GM12878 (cell line): Measurements from ENCODE around the gene IPO11. TPM values are rescaled to one million over a fixed set of nuclear protein-coding genes. Genes with fewer than 3 reads are reported as not detected.

Source experiments
- ATAC-seq: fragments of 200-7000 bp; cut with Tn5 transposase; 3 replicates; pipeline ENCODE4 v1.9.1; 2020; ENCODE audit warnings: mild to moderate bottlenecking, moderate library complexity
- BruUV-seq: library from RNA; stranded (reverse); fragments of 400-500 nt; replicated peaks from 2 replicates; lab custom pipeline; 2021; lab: Mats Ljungman, UMichigan
- CTCF ChIA-PET: fragments of 300-600 bp; sonication (Branson Sonifier 250); formaldehyde crosslinking; extraction: SDS; loops from one replicate; lab custom pipeline; 2021; ENCODE audit warnings: inconsistent platforms; lab: Yijun Ruan, JAX
- POLR2A ChIA-PET: fragments of 350-600 bp; formaldehyde crosslinking; extraction: SDS; loops from one replicate; lab custom pipeline; 2021; ENCODE audit warnings: inconsistent platforms; lab: Charles Lee
- RAD21 ChIA-PET: fragments of 300-600 bp; sonication (Branson Sonifier 250); formaldehyde crosslinking; loops from one replicate; lab custom pipeline; 2023; ENCODE audit warnings: antibody characterized with exemption; ENCODE audit not compliant: unreplicated experiment; lab: Charles Lee
- SMC1A ChIA-PET: fragments of 300-600 bp; sonication (Branson Sonifier 250); formaldehyde crosslinking; loops from one replicate; lab custom pipeline; 2023; ENCODE audit not compliant: unreplicated experiment, uncharacterized antibody; lab: Charles Lee
- DNase-seq: peaks from one replicate; pipeline ENCODE4 v3.0.0-alpha.2; 2011; ENCODE audit warnings: low read depth, low spot score
- FAIRE-seq: peaks from 3 replicates; lab custom pipeline; 2011; peaks lifted over from hg19 to GRCh38; lab: Jason Lieb, UNC
- H2AFZ ChIP-seq: 2 replicates; pipeline ENCODE4 v1.6.0; 2011; ENCODE audit warnings: low read depth, low read length, control low read depth; ENCODE audit not compliant: control insufficient read depth
- H3K27ac ChIP-seq: 2 replicates; pipeline ENCODE4 v1.5.1; 2011; ENCODE audit warnings: control low read depth; ENCODE audit not compliant: control insufficient read depth, insufficient read depth
- H3K27me3 ChIP-seq, 2 experiments: replicated peaks in 1 of 2; 2 replicates each; pipeline versions ENCODE4 v1.6.0 to v1.6.1; 2011; ENCODE audit warnings: low read length in 1 of 2; ENCODE audit not compliant: control insufficient read depth in 2 of 2, insufficient read depth in 2 of 2
- H3K36me3 ChIP-seq, 2 experiments: 2 replicates each; pipeline ENCODE4 v1.5.1; 2011; ENCODE audit warnings: low read length in 1 of 2; ENCODE audit not compliant: control insufficient read depth in 2 of 2, insufficient read depth in 2 of 2
- H3K4me1 ChIP-seq: 2 replicates; pipeline ENCODE4 v1.6.1; 2011; ENCODE audit warnings: mild to moderate bottlenecking, low read length, moderate library complexity, mixed read lengths; ENCODE audit not compliant: control insufficient read depth, insufficient read depth
- H3K4me2 ChIP-seq: 2 replicates; pipeline ENCODE4 v1.6.0; 2011; ENCODE audit warnings: control low read depth; ENCODE audit not compliant: control insufficient read depth, insufficient read depth
- H3K4me3 ChIP-seq: fragments of 200-600 bp; sonication (generic); 2 replicates; pipeline ENCODE4 v1.5.1; 2016
- H3K79me2 ChIP-seq: 2 replicates; pipeline ENCODE4 v1.6.0; 2011; ENCODE audit warnings: low read length; ENCODE audit not compliant: control insufficient read depth, insufficient read depth
- H3K9ac ChIP-seq: 2 replicates; pipeline ENCODE4 v1.8.0; 2011; ENCODE audit warnings: low read length, control low read depth, mixed read lengths; ENCODE audit not compliant: control insufficient read depth, insufficient read depth
- H3K9me3 ChIP-seq: replicated peaks from 3 replicates; pipeline ENCODE4 v1.5.1; 2011; ENCODE audit warnings: mild to moderate bottlenecking, low read length; ENCODE audit not compliant: control insufficient read depth, insufficient read depth
- H4K20me1 ChIP-seq: 2 replicates; pipeline ENCODE4 v1.6.0; 2011; ENCODE audit not compliant: control insufficient read depth, insufficient read depth
- CEBPZ ChIP-seq: fragments of 150-350 bp; IDR thresholded peaks from 2 replicates; pipeline ENCODE4 v1.6.1; 2016; ENCODE audit warnings: low read depth, low read length
- E4F1 ChIP-seq: fragments of 450-650 bp; IDR thresholded peaks from 2 replicates; pipeline ENCODE4 v1.6.1; 2018; ENCODE audit warnings: borderline replicate concordance, mild to moderate bottlenecking; ENCODE audit not compliant: partially characterized antibody
- EGR1 ChIP-seq, 2 experiments: IDR thresholded peaks; 1 replicate in 1 of 2; 2 replicates in 1 of 2; pipeline ENCODE4 v1.6.1; 2011 to 2012; ENCODE audit warnings: low read depth in 2 of 2, low read length in 2 of 2, borderline replicate concordance in 1 of 2, mild to moderate bottlenecking in 1 of 2, moderate library complexity in 1 of 2
- EP300 ChIP-seq, 2 experiments: fragments of 150-350 bp in 1 of 2; IDR thresholded peaks; 2 replicates each; pipeline ENCODE4 v1.6.1; 2011 to 2012; ENCODE audit warnings: low read depth in 2 of 2, low read length in 2 of 2, borderline replicate concordance in 1 of 2, improper control_type of control experiment in 1 of 2, inconsistent platforms in 1 of 2; ENCODE audit not compliant: control insufficient read depth in 1 of 2
- MYC ChIP-seq: IDR thresholded peaks from 2 replicates; pipeline ENCODE4 v1.6.1; 2011; ENCODE audit warnings: mild to moderate bottlenecking, low read length, moderate library complexity, inconsistent platforms; ENCODE audit not compliant: insufficient read depth, insufficient replicate concordance, insufficient read length, severe bottlenecking
- SIN3A ChIP-seq: IDR thresholded peaks from 2 replicates; pipeline ENCODE4 v1.6.1; 2012; ENCODE audit warnings: low read depth, low read length, improper control_type of control experiment
- WGBS: methylation state at CpG from one replicate; pipeline ENCODE4 v1.1.6; 2016; ENCODE audit warnings: low lambda C conversion rate; ENCODE audit not compliant: insufficient replicate concordance, insufficient coverage; ENCODE audit errors: missing lambda C conversion rate; 5-methylcytosine and 5-hydroxymethylcytosine counted together
- in situ Hi-C: fragments of 300-500 bp; cut with MboI; formaldehyde crosslinking; loops from 9 replicates; pipeline ENCODE4 v1.14.3; 2018; ENCODE audit warnings: mixed read lengths
- intact Hi-C: fragments of 100-400 bp; cut with micrococcal nuclease; formaldehyde crosslinking; loops from one replicate; pipeline ENCODE4 v1.14.2; 2022; ENCODE audit not compliant: unreplicated experiment
- polyA plus RNA-seq, 11 experiments: library from polyadenylated mRNA; depleted of rRNA in 4 of 11; unstranded in 6 of 11; stranded (reverse) in 5 of 11; fragments of >200 nt; fragmentation: Nextera tagmentation in 4 of 11; fragmentation: Illumina TruSeq in 1 of 11; extraction: Ambion mirVana in 4 of 11; extraction: Trizol in 1 of 11; gene quantifications; 1 replicate in 1 of 11; 2 replicates in 10 of 11; pipeline versions ENCODE4 v1.2.1 to v1.2.3, GENCODE V29; 2011 to 2016; ENCODE audit warnings: inconsistent platforms in 2 of 11, missing spikeins in 2 of 11, low read depth in 1 of 11
- total RNA-seq, 4 experiments: library from RNA; depleted of rRNA in 3 of 4; stranded (reverse); fragments of >200 nt in 3 of 4; fragmentation: Illumina TruSeq in 1 of 4; extraction: Trizol in 1 of 4; gene quantifications; 2 replicates each; pipeline versions ENCODE4 v1.2.1 to v1.2.3, GENCODE V29; 2013 to 2021
- TF ChIP-seq, protein P1 (sequence below): IDR thresholded peaks from 2 replicates; pipeline ENCODE4 v1.6.1; 2012; ENCODE audit warnings: low read depth, low read length, improper control_type of control experiment

IPO11 gene
- total and polyA plus RNA-seq, 10 of the 15 experiments (the other 5 are each of a cell fraction or from before 2014, with no cell fraction given): 14.1 to 49.3 (median 29.8) TPM

GRCh38 chr5:62575489-62575888 is 162.9 kb downstream of the IPO11 start (continued):
- no peak for TF ChIP-seq CEBPZ

DNA sequence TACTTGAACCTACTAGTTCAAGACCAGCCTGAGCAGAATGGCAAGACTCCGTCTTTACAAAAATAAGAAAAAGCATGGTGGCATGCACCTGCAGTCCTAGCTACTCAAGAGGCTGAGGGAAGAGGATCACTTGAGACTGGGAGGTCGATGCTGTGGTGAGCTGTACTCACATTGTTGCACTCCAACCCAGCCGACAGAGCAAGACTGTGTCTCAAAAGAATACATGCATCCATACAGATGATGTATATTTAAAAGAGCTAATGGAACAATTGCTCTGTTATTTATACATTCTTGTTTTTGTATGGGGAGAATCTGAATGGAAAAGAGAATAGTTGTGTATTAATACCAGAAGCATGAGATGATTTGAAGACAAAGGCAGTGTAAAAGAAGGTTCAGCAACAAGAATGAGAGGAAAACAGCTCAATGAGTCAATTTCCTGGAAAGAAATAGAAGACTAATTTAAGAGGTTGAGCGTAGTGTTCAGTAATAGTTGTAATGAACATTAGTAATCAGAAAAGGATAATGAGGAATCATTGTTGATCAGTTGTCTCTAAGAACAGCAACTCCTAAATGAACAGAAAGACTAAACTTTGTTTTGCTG is 164.1 kb downstream of the IPO11 start:
- intact Hi-C loops: no loop called here
- no peaks in the 10 kb centered on the region for H3K36me3 ChIP-seq
- peaks cover 11% of the 10 kb centered on the region; the same call in 1 of the 2 replicates for H3K4me1 ChIP-seq
- no peak overlapping the region for H2AFZ ChIP-seq
- RAD21 ChIA-PET: no interaction called here
- FAIRE-seq: no peak
- ATAC-seq: no peak
- no peaks in the 10 kb centered on the region for H3K27me3 ChIP-seq
- H3K4me2 ChIP-seq: no peak overlapping the region
- no peak overlapping the region for H3K27ac ChIP-seq
- no peak for DNase-seq
- H3K79me2 ChIP-seq: no peaks in the 10 kb centered on the region
- H3K9ac ChIP-seq: no peak overlapping the region
- no peaks in the 10 kb centered on the region for H3K9me3 ChIP-seq
- in situ Hi-C loops: no loop called here
- POLR2A ChIA-PET: no interaction called here
- H4K20me1 ChIP-seq: no peaks in the 10 kb centered on the region
- 86% methylated on average over 4 of the region's 4 CpGs for WGBS
- SMC1A ChIA-PET: interaction anchor here (0.6 to 2.9 kb wide), 6 partner anchors 8 to 143 kb away, joined by 3 to 20 read pairs (median 4); no protein-coding TSS in a partner anchor
- no TSS peak for BruUV-seq
- CTCF ChIA-PET: interaction anchor here (1.0 kb wide), 1 partner anchor 13 kb away, joined by 3 read pairs; no protein-coding TSS in a partner anchor
- H3K4me3 ChIP-seq: no peak overlapping the region
- no peak for TF ChIP-seq E4F1
- TF ChIP-seq EGR1 (IDR thresholded peaks at IDR 0.05; ENCODE audit: borderline replicate concordance in 1 of 2, low read depth in 2 of 2, low read length in 2 of 2): no peak
- TF ChIP-seq MYC: no peak
- TF ChIP-seq EP300 (IDR thresholded peaks at IDR 0.05; ENCODE audit: borderline replicate concordance in 1 of 2, control insufficient read depth in 1 of 2, low read depth in 2 of 2, low read length in 2 of 2): no peak
- TF ChIP-seq, protein P1, sequence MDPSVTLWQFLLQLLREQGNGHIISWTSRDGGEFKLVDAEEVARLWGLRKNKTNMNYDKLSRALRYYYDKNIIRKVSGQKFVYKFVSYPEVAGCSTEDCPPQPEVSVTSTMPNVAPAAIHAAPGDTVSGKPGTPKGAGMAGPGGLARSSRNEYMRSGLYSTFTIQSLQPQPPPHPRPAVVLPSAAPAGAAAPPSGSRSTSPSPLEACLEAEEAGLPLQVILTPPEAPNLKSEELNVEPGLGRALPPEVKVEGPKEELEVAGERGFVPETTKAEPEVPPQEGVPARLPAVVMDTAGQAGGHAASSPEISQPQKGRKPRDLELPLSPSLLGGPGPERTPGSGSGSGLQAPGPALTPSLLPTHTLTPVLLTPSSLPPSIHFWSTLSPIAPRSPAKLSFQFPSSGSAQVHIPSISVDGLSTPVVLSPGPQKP: no peak
- TF ChIP-seq SIN3A: no peak
